ENCODE data around the gene HVCN1.

- TF ChIP-seq EZH2 (IDR thresholded peaks at IDR 0.05; ENCODE audit: borderline replicate concordance, low read length): no peak
- TF ChIP-seq, protein P1, sequence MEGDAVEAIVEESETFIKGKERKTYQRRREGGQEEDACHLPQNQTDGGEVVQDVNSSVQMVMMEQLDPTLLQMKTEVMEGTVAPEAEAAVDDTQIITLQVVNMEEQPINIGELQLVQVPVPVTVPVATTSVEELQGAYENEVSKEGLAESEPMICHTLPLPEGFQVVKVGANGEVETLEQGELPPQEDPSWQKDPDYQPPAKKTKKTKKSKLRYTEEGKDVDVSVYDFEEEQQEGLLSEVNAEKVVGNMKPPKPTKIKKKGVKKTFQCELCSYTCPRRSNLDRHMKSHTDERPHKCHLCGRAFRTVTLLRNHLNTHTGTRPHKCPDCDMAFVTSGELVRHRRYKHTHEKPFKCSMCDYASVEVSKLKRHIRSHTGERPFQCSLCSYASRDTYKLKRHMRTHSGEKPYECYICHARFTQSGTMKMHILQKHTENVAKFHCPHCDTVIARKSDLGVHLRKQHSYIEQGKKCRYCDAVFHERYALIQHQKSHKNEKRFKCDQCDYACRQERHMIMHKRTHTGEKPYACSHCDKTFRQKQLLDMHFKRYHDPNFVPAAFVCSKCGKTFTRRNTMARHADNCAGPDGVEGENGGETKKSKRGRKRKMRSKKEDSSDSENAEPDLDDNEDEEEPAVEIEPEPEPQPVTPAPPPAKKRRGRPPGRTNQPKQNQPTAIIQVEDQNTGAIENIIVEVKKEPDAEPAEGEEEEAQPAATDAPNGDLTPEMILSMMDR (IDR thresholded peaks at IDR 0.05; ENCODE audit: low read length): no peak
Measured at GRCh38 chr12:110690127-110690430, 1.2 kb upstream of the HVCN1 start.
